Osteoblast (primary cell): Measurements from ENCODE around the gene SINHCAF. TPM values are rescaled to one million over a fixed set of nuclear protein-coding genes. Genes with fewer than 3 reads are reported as not detected.

Experiments
- DNase-seq: peaks from one replicate; pipeline ENCODE4 v3.0.0; 2011; ENCODE audit warnings: low spot score, mixed read lengths; ENCODE audit not compliant: insufficient read length; ENCODE audit errors: missing footprints
- H2AFZ ChIP-seq: 2 replicates; pipeline ENCODE4 v1.6.0; 2011; ENCODE audit warnings: mild to moderate bottlenecking, low read length
- H3K27ac ChIP-seq: 2 replicates; pipeline ENCODE4 v1.5.1; 2011; ENCODE audit warnings: mild to moderate bottlenecking, low read depth, low read length, moderate library complexity
- H3K27me3 ChIP-seq: 2 replicates; pipeline ENCODE4 v1.6.0; 2012; ENCODE audit warnings: mild to moderate bottlenecking, control low read depth, inconsistent platforms, low read length, moderate library complexity; ENCODE audit not compliant: insufficient read depth
- H3K36me3 ChIP-seq: 2 replicates; pipeline ENCODE4 v1.5.1; 2011; ENCODE audit warnings: mild to moderate bottlenecking, low read length, control low read depth, moderate library complexity; ENCODE audit not compliant: insufficient read depth
- H3K4me1 ChIP-seq: 2 replicates; pipeline ENCODE4 v1.5.1; 2011; ENCODE audit warnings: mild to moderate bottlenecking, low read length, control low read depth, moderate library complexity; ENCODE audit not compliant: insufficient read depth
- H3K4me2 ChIP-seq: 2 replicates; pipeline ENCODE4 v1.6.0; 2011; ENCODE audit warnings: mild to moderate bottlenecking, low read length; ENCODE audit not compliant: insufficient read depth
- H3K4me3 ChIP-seq: fragments of 200-600 bp; sonication (generic); 3 replicates; pipeline ENCODE4 v1.5.1; 2012; ENCODE audit warnings: mild to moderate bottlenecking, low read length, inconsistent platforms; ENCODE audit not compliant: insufficient read depth
- H3K79me2 ChIP-seq: 2 replicates; pipeline ENCODE4 v1.6.0; 2012; ENCODE audit warnings: mild to moderate bottlenecking, low read length, control low read depth, inconsistent platforms; ENCODE audit not compliant: insufficient read depth
- H3K9me3 ChIP-seq: 2 replicates; pipeline ENCODE4 v1.5.1; 2011; ENCODE audit warnings: low read depth, low read length, control low read depth
- H4K20me1 ChIP-seq: 2 replicates; pipeline ENCODE4 v1.6.0; 2012; ENCODE audit warnings: mild to moderate bottlenecking, low read length, control low read depth; ENCODE audit not compliant: insufficient read depth
- total RNA-seq: library from RNA; depleted of rRNA; stranded (reverse); fragments of >200 nt; gene quantifications from 2 replicates; pipeline ENCODE4 v1.2.3, GENCODE V29; 2012
- TF ChIP-seq, protein P1 (sequence below): IDR thresholded peaks from 2 replicates; pipeline ENCODE4 v1.5.1; 2011; ENCODE audit warnings: mild to moderate bottlenecking, low read depth, low read length, moderate library complexity; ENCODE audit errors: extremely low read depth

The SINHCAF gene
- total RNA-seq, 1 donor, result 11.2 TPM

DNA sequence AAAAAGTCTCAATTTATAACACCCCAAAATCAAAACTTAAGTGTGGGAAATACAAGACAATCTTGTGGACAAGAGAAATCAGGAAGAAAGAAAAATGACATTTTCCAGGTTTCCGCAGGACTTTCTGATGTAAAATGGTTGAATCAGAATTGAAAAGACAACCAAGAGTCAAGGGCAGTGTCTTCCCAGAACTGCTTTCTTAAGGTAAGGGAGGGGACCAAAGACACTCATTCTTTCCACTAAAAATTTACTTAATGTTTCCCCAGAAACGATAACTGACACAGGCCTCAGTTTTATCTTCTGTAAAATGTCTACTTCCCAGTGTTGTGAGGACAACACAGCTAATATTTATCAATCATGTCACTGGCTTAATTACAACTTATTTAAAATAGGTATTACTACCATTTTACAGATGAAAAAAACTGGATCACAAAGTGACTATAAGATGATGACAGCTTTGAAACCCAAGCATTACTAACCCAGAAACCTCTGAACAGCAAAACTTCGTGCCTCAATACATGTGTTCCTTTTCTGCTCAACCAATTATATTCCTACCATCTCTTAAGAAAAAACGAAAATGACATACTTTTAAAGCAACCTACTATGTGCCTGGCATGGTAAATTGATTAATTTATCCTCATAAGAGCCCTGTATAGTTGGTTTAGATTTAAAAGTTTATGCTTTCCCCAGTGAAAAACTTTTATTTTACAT is 4.6 kb downstream of the SINHCAF start:
- Histone ChIP-seq H3K4me1 (peaks cover 22% of the 10 kb centered on the region), H3K4me2 (no peak overlapping the region), H3K79me2 (peaks cover 72% of the 10 kb centered on the region), H4K20me1 (peaks cover 6% of the 10 kb centered on the region), H3K36me3 (no peaks in the 10 kb centered on the region), H3K27ac (no peak overlapping the region), H3K27me3 (no peaks in the 10 kb centered on the region), H3K4me3 (no peak overlapping the region), H3K9me3 (no peaks in the 10 kb centered on the region), H2AFZ (no peak overlapping the region)
- TF ChIP-seq, protein P1, sequence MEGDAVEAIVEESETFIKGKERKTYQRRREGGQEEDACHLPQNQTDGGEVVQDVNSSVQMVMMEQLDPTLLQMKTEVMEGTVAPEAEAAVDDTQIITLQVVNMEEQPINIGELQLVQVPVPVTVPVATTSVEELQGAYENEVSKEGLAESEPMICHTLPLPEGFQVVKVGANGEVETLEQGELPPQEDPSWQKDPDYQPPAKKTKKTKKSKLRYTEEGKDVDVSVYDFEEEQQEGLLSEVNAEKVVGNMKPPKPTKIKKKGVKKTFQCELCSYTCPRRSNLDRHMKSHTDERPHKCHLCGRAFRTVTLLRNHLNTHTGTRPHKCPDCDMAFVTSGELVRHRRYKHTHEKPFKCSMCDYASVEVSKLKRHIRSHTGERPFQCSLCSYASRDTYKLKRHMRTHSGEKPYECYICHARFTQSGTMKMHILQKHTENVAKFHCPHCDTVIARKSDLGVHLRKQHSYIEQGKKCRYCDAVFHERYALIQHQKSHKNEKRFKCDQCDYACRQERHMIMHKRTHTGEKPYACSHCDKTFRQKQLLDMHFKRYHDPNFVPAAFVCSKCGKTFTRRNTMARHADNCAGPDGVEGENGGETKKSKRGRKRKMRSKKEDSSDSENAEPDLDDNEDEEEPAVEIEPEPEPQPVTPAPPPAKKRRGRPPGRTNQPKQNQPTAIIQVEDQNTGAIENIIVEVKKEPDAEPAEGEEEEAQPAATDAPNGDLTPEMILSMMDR, result no peak
- DNase-seq, result no peak

DNA sequence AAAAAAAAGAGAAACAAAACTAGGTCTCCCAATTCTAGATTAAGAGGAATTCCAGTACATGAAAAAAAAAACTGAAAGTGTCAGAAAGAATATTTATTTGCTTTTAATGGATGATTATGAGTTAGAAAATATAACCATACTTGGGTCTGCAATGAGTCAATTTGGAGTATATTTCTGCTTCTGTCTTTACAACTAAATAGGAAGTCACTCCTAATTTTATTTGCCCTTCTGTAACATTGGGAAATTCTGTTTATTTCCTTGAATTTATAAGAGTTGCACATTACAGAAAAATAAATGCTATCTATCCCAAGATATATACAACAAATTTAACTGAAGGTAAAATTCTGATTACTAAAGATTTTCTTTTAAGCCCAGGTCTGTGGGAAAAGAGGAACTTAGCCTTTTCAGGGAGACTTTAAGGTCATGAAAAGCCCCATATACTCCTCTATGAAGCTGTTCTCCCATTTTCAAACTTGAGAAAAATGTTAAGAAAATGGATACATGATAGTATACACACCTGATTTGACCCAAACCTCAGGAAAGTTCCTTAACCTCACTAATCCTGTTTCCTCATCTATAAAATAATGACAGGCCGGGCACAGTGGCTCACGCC is 7.2 kb downstream of the SINHCAF start:
- TF ChIP-seq, protein P1, result no peak
- Histone ChIP-seq H3K4me2 (no peak overlapping the region), H2AFZ (no peak overlapping the region), H3K9me3 (no peaks in the 10 kb centered on the region), H3K36me3 (no peaks in the 10 kb centered on the region), H3K27me3 (no peaks in the 10 kb centered on the region), H3K4me1 (peaks cover 22% of the 10 kb centered on the region), H3K27ac (no peak overlapping the region), H3K79me2 (peaks cover 83% of the 10 kb centered on the region), H3K4me3 (no peak overlapping the region), H4K20me1 (peaks cover 6% of the 10 kb centered on the region)
- no peak for DNase-seq

DNA sequence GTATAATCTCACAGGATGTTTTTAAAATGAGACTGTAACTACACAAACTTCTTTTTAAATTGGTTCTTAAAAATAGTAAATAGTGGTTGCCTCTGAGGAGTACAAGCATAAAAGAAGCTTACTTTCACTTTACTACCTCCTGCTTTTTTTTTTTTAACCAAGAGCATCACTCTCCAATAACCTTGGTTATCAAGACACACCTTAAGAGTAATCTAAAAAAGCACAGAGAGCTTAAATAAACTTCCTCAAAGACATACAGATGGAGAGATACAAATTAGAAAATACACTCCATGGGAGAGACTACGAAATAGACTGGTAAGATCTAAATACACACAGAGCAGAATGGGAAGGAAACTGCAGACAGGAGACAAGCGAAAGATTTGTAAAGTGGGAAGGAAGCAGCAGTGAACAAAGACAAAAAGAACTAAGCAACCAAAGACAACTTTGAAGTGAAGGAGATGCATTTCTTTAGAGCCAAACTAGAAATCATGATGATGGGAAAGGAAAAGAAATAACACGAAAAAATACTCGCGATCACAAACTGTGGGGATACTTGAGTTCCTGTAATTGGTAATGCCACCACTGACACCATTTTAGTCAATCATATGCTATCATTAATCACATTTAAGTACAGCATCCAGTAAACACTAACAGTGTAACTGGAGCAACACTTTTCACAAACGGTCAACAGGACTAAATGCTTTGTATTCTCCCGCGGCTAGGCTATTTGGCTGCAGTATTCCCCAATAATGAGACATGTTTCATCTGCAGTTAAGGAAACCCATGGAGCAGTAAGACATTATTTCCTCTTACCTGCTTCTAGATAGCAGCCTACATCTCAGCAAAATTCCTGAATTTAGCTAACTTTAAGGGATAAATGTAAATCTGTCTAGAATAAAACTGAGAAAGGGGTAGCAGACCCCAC is 8.2 kb downstream of the SINHCAF start:
- Histone ChIP-seq H3K27ac (peak overlapping the region; percentile 55), H2AFZ (peak overlapping the region; percentile 64), H3K36me3 (no peaks in the 10 kb centered on the region), H4K20me1 (peaks cover 6% of the 10 kb centered on the region), H3K9me3 (no peaks in the 10 kb centered on the region), H3K4me1 (peaks cover 14% of the 10 kb centered on the region), H3K4me3 (peak overlapping the region; percentile 69), H3K79me2 (peaks cover 76% of the 10 kb centered on the region), H3K27me3 (no peaks in the 10 kb centered on the region), H3K4me2 (peak overlapping the region; percentile 85)
- TF ChIP-seq, protein P1, result no peak
- DNase-seq, result no peak
